CMK (cell line): ENCODE data around the gene BOD1L1.

Experiments used
- DNase-seq: peaks from one replicate; pipeline ENCODE4 v3.0.0-alpha.2; 2010; ENCODE audit warnings: low read depth

Gene BOD1L1

DNA sequence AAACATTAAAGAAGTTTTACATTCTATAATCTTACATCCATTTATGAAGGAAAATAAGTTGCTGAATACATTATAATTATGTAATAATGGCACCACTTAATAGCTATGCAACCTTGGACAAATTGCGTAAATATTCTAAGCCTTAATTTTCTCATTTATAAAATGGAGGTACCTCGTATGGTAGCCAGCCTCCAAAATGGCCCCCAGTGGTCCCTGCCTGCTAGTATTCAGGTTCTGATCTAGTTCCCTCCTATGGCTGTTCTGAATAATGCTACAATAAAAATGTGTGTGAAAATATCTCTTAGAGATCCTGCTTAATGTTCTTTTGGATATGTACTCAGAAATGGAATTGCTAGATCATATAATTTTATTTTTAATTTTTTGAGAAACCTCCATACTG is 72.2 kb downstream of the BOD1L1 start:
- DNase-seq, result no peak

GRCh38 chr4:13553081-13553480 is 74.4 kb downstream of the BOD1L1 start:
- DNase-seq, result no peak

- peak; percentile 72 for DNase-seq
These were observed 78.5 kb downstream of the BOD1L1 start for GRCh38 chr4:13548984-13549546.

GRCh38 chr4:13548059-13548983 is 79.2 kb downstream of the BOD1L1 start:
- no peak for DNase-seq

GRCh38 chr4:13547485-13548041 is 80.0 kb downstream of the BOD1L1 start:
- no peak for DNase-seq

GRCh38 chr4:13546941-13547484 is 80.5 kb downstream of the BOD1L1 start:
- DNase-seq, result no peak

GRCh38 chr4:13546142-13546940 is 81.2 kb downstream of the BOD1L1 start:
- no peak for DNase-seq

GRCh38 chr4:13545394-13545808 is 82.1 kb downstream of the BOD1L1 start:
- no peak for DNase-seq

GRCh38 chr4:13544606-13545393 is 82.7 kb downstream of the BOD1L1 start:
- peak; percentile 52 for DNase-seq

- no peak for DNase-seq
These were observed 83.5 kb downstream of the BOD1L1 start, which contains the start of gene NKX3-2 for GRCh38 chr4:13543839-13544605. TSS of gene NKX3-2 (minus strand) at chr4:13544508. CDS start at chr4:13544414, 94 bp downstream.

GRCh38 chr4:13543032-13543838 is 84.3 kb downstream of the BOD1L1 start:
- no peak for DNase-seq

DNA sequence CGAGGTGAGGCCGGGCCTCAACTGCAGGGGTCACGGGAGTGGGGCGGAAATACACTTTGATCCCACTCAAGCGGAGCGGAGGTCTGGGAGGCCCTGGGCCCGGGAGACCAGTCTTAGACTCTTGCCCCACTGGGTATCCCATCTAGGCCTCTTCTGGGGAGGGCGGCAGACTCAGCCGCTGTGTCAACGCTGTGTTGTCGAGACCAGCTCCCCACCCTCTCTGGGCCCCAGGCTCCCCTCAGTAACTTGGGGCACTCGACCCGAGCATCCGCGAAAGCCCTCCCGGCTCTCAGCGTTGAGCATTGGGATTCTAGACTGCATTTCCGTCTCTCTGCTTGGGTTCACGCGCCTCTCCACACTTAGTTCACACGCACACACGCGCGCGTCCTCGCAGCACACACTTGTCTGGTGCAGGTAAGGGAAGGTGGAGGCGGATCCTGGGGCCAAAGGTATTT is 84.9 kb downstream of the BOD1L1 start:
- no peak for DNase-seq

GRCh38 chr4:13541720-13542576 is 85.6 kb downstream of the BOD1L1 start:
- no peak for DNase-seq

GRCh38 chr4:13541176-13541604 is 86.3 kb downstream of the BOD1L1 start:
- no peak for DNase-seq

- no peak for DNase-seq
These were observed 86.9 kb downstream of the BOD1L1 start for GRCh38 chr4:13540446-13541175.

GRCh38 chr4:13539619-13540445 is 87.7 kb downstream of the BOD1L1 start:
- no peak for DNase-seq
